DMS53 treated with DMSO at 0.1 percent for 48 hours (cell line): ENCODE measurements around the gene SLC50A1.

Experiments
- DNase-seq: peaks from one replicate; lab custom pipeline; 2025; ENCODE audit not compliant: unreplicated experiment; lab: John Stamatoyannopoulos, UW

The SLC50A1 gene

DNA sequence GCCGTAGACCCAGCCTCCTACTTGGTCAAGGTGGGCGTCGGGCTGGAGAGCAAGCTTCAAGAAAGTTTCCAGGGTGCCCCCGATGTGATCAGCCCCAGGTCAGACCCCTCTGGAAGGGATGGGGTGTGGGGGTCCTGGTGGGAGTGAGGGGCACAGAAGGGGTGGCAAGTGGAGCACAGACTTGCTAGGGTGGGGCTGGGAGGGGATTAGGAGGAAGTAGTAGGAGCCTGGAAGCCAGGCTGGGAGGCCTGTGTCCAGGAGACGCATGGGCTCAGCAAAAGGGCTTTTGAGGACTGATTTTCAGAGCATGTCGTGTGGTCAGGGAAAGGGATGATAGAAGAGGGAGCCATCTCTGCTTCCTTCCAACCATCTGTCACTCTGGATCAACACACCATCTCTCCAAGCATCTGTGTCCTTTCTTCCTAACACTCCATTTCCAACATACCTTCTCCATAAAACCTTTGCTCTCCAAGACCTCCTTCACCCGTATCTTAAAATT, 46.4 kb downstream of the SLC50A1 start:
- DNase-seq, result no peak

DNA sequence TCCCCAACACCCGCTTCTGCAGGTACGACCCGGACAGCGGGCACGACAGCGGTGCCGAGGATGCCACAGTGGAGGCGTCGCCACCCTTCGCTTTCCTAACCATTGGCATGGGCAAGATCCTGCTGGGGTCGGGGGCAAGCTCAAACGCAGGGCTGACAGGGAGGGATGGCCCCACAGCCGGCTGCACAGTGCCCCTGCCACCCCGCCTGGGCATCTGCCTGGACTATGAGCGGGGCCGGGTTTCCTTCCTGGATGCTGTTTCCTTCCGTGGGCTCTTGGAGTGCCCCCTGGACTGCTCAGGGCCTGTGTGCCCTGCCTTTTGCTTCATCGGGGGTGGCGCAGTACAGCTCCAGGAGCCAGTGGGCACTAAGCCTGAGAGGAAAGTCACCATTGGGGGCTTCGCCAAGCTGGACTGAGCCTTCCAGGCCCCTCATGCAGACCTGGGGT, 48.1 kb downstream of the SLC50A1 start:
- DNase-seq, result no peak

DNA sequence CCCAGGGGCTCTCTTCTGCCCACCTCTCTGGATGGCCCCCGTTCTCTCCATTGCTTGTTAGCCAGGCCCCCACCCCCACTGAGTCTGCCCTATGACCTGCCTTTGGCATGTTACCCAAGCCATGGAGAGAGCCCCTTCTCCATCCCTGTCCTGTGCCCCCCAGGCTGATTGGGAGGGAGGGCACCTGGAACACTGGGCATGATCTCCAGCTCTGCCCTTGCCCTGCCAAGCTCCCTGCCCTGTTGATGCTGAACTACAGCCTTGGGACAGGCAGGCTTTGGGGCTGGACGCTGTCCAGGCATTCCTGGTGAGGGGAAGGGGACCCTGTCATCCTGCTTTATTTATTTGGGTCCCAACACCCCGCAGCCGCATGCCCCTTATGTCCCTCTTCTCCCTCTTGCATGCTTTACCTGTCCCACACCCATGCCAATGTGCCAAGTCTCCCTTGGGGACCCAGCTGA, 48.7 kb downstream of the SLC50A1 start:
- no peak for DNase-seq

DNA sequence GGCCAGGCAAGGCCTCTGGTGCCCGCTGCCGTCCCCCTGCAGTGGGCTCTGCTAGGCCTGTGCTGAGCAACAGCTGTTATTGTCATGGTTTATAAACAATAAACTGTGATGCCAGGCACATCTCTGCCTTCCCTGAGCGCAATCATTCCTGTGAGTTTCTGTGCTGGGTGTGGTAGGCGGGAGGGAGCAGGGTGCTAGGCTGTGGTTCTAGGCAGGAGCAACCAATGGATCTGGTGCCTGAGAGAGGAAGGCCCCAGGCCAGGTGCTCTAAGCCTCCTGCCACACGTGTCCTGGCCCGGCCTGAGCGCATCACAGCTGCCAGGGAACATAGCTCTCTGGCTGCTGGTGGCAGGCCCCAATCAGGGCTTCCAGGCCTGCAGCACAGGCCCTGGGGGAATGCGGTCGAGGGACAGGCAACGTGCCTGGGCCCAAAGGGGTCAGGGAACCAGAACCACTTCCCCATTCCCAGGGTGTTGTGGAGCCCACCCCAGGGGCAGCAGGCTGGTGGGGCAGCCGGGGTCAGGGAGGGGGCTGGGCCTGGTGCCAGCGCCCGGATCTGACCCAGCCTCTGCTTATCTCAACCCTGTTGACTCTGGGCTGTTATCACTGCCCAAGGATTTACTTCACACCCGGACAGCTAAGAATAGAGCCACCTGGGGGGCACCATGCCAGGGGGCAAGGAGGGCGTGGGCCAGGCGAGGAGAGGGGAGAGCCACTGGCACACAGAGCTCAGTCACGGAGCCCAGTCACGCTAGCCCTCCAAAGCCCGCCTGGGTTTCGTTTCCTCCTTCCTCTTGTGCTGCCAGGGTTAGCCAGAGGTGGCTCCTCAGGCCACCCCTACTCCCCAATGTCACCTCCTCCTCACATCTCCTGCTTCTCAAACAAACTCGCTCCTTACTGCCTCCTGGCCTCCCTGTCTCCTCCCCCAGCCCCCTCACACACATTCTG, 49.5 kb downstream of the SLC50A1 start:
- DNase-seq, result peak; percentile 67

DNA sequence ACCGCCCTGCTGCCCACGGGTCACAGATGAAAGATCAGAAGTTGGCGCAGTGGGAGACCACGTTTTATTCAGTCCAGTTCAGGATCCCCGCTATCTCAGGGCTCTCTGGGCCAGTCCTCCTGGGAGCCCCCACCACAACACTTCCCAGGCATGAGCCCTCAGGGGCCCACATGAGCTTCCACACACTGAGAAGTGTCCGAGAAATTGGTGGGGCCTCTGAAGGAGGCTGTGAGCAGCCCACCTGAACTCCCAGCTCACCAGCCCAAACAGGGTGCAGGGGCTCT, 50.1 kb downstream of the SLC50A1 start:
- no peak for DNase-seq

DNA sequence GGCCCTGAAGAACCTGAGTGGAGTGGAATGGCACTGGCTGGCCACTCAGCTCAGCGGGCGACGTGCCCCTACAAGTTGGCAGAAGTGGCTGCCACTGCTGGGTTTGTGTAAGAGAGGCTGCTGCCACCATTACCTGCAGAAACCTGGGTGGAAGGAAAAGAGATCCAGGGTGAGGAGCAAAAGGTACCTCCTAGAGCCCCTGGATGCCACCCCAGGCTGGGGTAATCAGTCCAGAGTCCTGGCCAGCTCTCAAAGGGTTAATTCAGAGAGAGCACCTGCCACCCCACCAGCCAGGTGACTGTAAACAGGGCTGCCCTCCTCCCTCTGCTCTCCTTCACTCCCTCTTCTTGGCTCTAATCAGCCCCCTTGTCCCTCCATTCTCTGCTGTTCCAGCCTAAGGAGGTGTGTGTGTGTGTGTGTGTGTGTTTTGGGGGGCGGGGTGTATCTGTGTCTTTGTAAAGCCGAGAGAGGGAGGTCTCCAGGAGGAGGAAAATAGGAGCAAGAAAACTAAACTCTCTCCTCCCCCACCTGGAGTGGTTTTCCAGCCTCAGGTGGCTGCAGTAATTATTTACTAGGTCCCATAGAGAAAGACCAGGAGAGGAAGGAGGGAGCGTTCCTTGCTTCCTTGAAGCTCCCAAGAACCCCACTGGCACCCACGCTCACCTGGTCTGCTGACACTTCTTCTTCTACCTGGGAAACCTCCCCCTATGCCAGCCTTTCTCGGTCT, 50.6 kb downstream of the SLC50A1 start:
- DNase-seq, result peak; percentile 57

DNA sequence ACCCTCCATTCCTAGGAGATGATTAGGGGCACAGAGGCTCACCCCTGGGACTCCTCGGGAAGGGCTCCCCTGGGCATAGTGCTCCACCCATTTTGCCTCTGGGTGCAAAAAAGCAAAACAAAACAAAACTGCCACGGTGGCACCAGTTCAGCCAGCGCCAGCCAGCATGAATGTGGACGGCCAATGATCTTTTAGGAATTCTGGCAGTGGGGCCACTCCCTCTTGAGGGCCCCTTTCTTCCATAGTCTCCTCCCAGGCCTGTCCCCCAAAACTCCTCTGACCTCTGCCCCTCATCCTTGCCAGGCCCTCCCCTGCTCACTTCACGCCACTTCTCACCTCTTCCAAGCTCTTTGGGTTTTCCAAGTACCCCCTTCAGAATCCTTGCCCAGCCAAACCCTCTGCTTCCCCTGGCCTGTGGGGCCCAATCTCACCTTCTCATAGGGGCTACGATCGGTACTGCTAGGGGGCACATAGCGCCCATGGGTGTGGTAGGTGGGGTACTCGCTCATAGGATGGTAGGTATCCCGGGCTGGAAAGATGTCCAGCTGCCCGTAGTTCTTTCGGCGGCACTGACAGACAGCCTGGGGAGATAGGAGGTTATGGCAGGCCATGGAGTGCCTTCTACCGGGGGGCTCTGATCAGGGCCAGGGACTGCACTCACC, 51.3 kb downstream of the SLC50A1 start:
- no peak for DNase-seq

DNA sequence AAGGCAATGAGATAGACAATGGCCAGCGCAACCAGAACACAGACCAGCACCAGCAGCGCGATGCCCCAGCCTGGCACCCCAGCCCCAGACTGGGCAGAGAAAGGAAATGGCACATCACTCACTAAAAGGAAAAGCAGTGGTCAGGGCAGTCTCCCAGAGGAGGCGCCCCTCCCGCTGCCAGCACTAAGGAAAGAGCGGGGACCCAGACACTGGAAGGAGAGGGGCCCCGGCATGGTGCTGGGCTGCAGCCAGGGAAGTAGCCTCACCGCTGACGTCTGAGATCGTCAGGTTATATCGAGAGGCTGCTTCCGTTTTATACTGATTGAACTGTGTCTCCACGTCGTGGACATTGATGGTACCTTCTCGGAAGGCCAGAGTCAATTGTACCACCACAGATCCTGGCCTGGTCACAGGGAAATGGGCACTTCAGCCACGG, 51.8 kb downstream of the SLC50A1 start:
- no peak for DNase-seq

DNA sequence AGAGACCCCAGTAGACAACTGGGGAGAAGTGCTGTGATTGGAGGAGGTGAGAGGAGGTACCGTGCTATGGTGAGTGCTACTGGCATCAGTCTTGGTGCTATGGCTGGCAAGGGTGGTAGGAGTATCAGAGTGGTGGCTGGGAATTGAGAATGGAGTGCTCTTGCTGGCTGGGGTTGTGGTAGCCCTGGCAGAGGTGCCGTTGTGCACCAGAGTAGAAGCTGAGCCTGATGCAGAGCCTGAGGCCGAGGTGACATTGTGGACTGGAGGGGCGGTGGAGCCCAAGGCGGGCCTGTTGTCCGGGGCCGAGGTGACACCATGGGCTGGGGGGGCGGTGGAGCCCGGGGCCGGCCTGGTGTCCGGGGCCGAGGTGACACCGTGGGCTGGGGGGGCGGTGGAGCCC, 52.6 kb downstream of the SLC50A1 start:
- no peak for DNase-seq
